ENCODE measurements around the gene CRACR2A.

GRCh38 chr12:3672113-3672509 lies 80.8 kb downstream of the CRACR2A start:
- no peak for TF ChIP-seq CTCF (IDR thresholded peaks at IDR 0.05)
- no peak for TF ChIP-seq POLR2A (IDR thresholded peaks at IDR 0.05)
